ENCODE measurements around the gene LDLRAD3. TPM values are rescaled to one million over a fixed set of nuclear protein-coding genes. Genes with fewer than 3 reads are reported as not detected.

LDLRAD3 gene
- total RNA-seq, 1 experiment from 2014 or later, result 55.7 TPM

DNA sequence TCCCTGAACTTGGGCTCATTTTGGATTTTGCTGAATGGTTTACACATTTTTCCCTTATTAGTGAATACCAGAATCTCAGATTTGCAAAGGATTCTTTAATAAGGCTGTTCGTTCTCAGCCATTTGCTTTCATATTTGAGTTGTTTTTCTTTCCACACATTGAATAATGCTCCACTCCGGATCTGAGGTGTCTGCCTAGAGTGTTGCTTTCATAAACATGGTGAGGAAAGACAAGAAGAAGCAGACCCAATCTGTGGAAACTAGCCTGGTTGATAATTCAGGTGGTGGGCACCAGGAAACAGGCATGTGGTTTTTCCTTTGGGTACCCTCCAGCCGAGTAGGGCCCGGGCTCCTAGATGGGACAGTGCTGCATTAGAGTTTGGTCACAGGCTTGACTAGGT, 35.0 kb downstream of the LDLRAD3 start:
- peaks cover 8% of the 10 kb centered on the region for H3K9me3 Mint-ChIP-seq (ENCODE audit: unreplicated experiment)
- BruUV-seq (replicated peaks), result no TSS peak
- H3K36me3 Mint-ChIP-seq (ENCODE audit: insufficient read depth, unreplicated experiment), result peaks cover 58% of the 10 kb centered on the region
- intact Hi-C loops (cut with micrococcal nuclease), result no loop called here
- no peak for DNase-seq (ENCODE audit: unreplicated experiment)
- ChIA-PET POLR2A (interaction anchor here (0.9 to 1.5 kb wide), 3 partner anchors 8 to 31 kb away, joined by 3 to 7 read pairs (median 4); no protein-coding TSS in a partner anchor), CTCF (interaction anchor here (0.7 to 1.2 kb wide), 4 partner anchors 8 to 849 kb away, joined by 3 to 6 read pairs (median 4); no protein-coding TSS in a partner anchor)
- H3K27ac Mint-ChIP-seq (ENCODE audit: low read depth, unreplicated experiment), result peak overlapping the region; percentile 65
- TF ChIP-seq CTCF (IDR thresholded peaks at IDR 0.05; ENCODE audit: unreplicated experiment), result no peak
- H3K27me3 Mint-ChIP-seq (ENCODE audit: insufficient read depth, unreplicated experiment), result no peaks in the 10 kb centered on the region
- no peak overlapping the region for H3K4me3 Mint-ChIP-seq (ENCODE audit: unreplicated experiment)
- peaks cover 25% of the 10 kb centered on the region for H3K4me1 Mint-ChIP-seq (ENCODE audit: insufficient read depth, unreplicated experiment)

DNA sequence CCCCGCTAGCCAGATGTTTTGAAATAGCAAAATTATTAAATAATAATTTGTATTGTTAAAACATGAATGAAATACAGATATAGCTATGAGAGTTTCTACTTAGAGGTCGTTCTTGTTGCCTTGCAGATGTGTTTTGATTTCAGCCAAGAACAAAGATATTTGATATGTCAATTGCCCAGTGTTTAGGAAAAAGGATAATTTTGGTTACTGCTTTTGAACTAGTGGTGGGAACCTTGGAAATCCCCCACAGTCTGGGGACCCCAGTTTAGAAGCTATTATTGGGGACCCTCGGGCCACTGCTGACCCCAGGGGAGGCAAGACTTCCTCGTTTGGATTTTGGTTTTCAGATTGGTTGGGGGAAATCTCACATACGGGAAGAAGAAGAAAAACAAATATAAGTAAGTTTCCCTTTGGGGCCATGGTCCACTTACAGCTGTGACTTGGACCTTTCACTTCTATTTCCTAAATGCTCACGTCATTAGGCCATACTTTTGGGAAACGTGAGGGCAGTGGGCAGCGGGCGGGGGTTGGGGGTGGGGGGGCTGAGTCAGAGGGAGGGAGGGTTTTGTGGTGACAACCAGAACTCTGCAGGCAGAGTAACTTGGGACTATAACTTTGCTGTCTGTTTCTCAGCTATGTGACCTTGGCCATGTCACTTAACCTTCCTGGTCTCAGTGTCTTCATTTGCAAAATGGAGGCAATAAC, 37.0 kb downstream of the LDLRAD3 start:
- peaks cover 44% of the 10 kb centered on the region for H3K36me3 Mint-ChIP-seq (ENCODE audit: insufficient read depth, unreplicated experiment)
- BruUV-seq (replicated peaks), result no TSS peak
- TF ChIP-seq CTCF (IDR thresholded peaks at IDR 0.05; ENCODE audit: unreplicated experiment), result no peak
- ChIA-PET POLR2A (interaction anchor here (0.6 kb wide), 1 partner anchor 33 kb away, joined by 3 read pairs; no protein-coding TSS in a partner anchor), CTCF (interaction anchor here (0.6 to 1.4 kb wide), 2 partner anchors 159 to 1803 kb away, joined by 3 to 4 read pairs; no protein-coding TSS in a partner anchor)
- DNase-seq (ENCODE audit: unreplicated experiment), result no peak
- intact Hi-C loops (cut with micrococcal nuclease), result no loop called here
- no peaks in the 10 kb centered on the region for H3K27me3 Mint-ChIP-seq (ENCODE audit: insufficient read depth, unreplicated experiment)
- peaks cover 17% of the 10 kb centered on the region for H3K4me1 Mint-ChIP-seq (ENCODE audit: insufficient read depth, unreplicated experiment)
- H3K9me3 Mint-ChIP-seq (ENCODE audit: unreplicated experiment), result no peaks in the 10 kb centered on the region
- H3K27ac Mint-ChIP-seq (ENCODE audit: low read depth, unreplicated experiment), result no peak overlapping the region
- no peak overlapping the region for H3K4me3 Mint-ChIP-seq (ENCODE audit: unreplicated experiment)

DNA sequence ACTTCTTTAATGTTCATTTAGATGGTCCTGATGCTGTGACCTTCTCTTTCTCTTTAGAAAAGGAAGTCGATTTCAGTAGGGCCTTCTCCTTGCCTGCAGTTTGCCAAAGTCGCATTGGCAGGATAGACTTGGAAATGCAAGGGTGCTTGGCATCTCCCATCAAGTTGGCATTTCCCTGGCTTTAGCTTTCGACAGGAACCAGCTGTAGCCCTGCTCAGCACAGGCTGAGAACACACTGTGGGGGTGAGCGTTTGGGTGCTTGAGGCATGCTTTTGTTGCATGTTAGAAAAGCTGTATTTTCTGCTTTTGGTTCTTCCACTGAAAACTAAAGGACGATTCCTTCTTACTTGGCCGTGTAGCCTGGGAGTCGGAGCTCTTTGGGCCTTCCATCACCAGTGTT, 37.7 kb downstream of the LDLRAD3 start:
- no peaks in the 10 kb centered on the region for H3K9me3 Mint-ChIP-seq (ENCODE audit: unreplicated experiment)
- DNase-seq (ENCODE audit: unreplicated experiment), result no peak
- BruUV-seq (replicated peaks), result no TSS peak
- POLR2A ChIA-PET, result interaction anchor here (0.6 kb wide), 1 partner anchor 32 kb away, joined by 3 read pairs; no protein-coding TSS in a partner anchor
- H3K27me3 Mint-ChIP-seq (ENCODE audit: insufficient read depth, unreplicated experiment), result no peaks in the 10 kb centered on the region
- TF ChIP-seq CTCF (IDR thresholded peaks at IDR 0.05; ENCODE audit: unreplicated experiment), result no peak
- CTCF ChIA-PET, result interaction anchor here (0.6 to 1.4 kb wide), 2 partner anchors 159 to 1804 kb away, joined by 3 to 4 read pairs; no protein-coding TSS in a partner anchor
- H3K27ac Mint-ChIP-seq (ENCODE audit: low read depth, unreplicated experiment), result no peak overlapping the region
- peaks cover 9% of the 10 kb centered on the region for H3K4me1 Mint-ChIP-seq (ENCODE audit: insufficient read depth, unreplicated experiment)
- intact Hi-C loops (cut with micrococcal nuclease), result no loop called here
- no peak overlapping the region for H3K4me3 Mint-ChIP-seq (ENCODE audit: unreplicated experiment)
- peaks cover 42% of the 10 kb centered on the region for H3K36me3 Mint-ChIP-seq (ENCODE audit: insufficient read depth, unreplicated experiment)

- Mint-ChIP-seq H3K27ac (ENCODE audit: low read depth, unreplicated experiment) (no peak overlapping the region), H3K4me1 (ENCODE audit: insufficient read depth, unreplicated experiment) (peaks cover 7% of the 10 kb centered on the region), H3K36me3 (ENCODE audit: insufficient read depth, unreplicated experiment) (peaks cover 37% of the 10 kb centered on the region), H3K9me3 (ENCODE audit: unreplicated experiment) (no peaks in the 10 kb centered on the region), H3K4me3 (ENCODE audit: unreplicated experiment) (no peak overlapping the region), H3K27me3 (ENCODE audit: insufficient read depth, unreplicated experiment) (no peaks in the 10 kb centered on the region)
- ChIA-PET POLR2A (interaction anchor here (0.6 kb wide), 1 partner anchor 159 kb away, joined by 3 read pairs; no protein-coding TSS in a partner anchor), CTCF (interaction anchor here (0.7 to 1.4 kb wide), 2 partner anchors 160 to 373 kb away, joined by 3 to 4 read pairs; no protein-coding TSS in a partner anchor)
- no peak for DNase-seq (ENCODE audit: unreplicated experiment)
- no peak for TF ChIP-seq CTCF (IDR thresholded peaks at IDR 0.05; ENCODE audit: unreplicated experiment)
- BruUV-seq (replicated peaks), result no TSS peak
- intact Hi-C loops (cut with micrococcal nuclease), result no loop called here
Observed at GRCh38 chr11:35982061-35982460, 38.2 kb downstream of the LDLRAD3 start.
